ENCODE measurements around the gene CTBP2. TPM values are rescaled to one million over a fixed set of nuclear protein-coding genes. Genes with fewer than 3 reads are reported as not detected.

Gene CTBP2
- total RNA-seq, 1 donor from 2014 or later, result 90.6 TPM

DNA sequence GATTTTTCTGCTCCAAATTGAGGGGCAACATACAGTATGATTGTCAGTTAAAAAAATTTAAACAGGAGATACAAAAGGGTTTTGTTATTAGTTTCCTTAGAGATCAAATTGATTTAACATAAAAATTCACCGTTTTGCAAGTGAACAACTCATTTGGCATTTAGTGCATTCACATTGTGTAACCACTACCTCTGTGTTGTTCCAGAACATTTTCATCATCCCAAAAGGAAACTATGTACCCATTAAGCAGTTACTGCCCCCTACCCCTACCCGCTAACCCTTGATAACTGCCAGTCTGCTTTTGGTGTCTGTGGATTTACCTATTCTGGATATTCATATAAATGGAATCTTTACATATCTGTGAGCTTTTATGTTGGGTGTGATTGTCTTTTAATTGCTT, 215.4 kb downstream of the CTBP2 start:
- H3K4me3 Mint-ChIP-seq (ENCODE audit: unreplicated experiment), result no peak overlapping the region
- peak overlapping the region; percentile 42 for H3K27ac Mint-ChIP-seq (ENCODE audit: unreplicated experiment)
- TF ChIP-seq, protein P1, sequence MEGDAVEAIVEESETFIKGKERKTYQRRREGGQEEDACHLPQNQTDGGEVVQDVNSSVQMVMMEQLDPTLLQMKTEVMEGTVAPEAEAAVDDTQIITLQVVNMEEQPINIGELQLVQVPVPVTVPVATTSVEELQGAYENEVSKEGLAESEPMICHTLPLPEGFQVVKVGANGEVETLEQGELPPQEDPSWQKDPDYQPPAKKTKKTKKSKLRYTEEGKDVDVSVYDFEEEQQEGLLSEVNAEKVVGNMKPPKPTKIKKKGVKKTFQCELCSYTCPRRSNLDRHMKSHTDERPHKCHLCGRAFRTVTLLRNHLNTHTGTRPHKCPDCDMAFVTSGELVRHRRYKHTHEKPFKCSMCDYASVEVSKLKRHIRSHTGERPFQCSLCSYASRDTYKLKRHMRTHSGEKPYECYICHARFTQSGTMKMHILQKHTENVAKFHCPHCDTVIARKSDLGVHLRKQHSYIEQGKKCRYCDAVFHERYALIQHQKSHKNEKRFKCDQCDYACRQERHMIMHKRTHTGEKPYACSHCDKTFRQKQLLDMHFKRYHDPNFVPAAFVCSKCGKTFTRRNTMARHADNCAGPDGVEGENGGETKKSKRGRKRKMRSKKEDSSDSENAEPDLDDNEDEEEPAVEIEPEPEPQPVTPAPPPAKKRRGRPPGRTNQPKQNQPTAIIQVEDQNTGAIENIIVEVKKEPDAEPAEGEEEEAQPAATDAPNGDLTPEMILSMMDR (IDR thresholded peaks at IDR 0.05), result no peak
- H3K4me1 Mint-ChIP-seq (ENCODE audit: low read depth), result peaks cover 67% of the 10 kb centered on the region
- H3K9me3 Mint-ChIP-seq (ENCODE audit: low read depth), result no peaks in the 10 kb centered on the region
- H3K36me3 Mint-ChIP-seq (ENCODE audit: low read depth), result peaks cover 7% of the 10 kb centered on the region
- no peaks in the 10 kb centered on the region for H3K27me3 Mint-ChIP-seq (ENCODE audit: low read depth)
- no peak for DNase-seq (ENCODE audit: low spot score)

DNA sequence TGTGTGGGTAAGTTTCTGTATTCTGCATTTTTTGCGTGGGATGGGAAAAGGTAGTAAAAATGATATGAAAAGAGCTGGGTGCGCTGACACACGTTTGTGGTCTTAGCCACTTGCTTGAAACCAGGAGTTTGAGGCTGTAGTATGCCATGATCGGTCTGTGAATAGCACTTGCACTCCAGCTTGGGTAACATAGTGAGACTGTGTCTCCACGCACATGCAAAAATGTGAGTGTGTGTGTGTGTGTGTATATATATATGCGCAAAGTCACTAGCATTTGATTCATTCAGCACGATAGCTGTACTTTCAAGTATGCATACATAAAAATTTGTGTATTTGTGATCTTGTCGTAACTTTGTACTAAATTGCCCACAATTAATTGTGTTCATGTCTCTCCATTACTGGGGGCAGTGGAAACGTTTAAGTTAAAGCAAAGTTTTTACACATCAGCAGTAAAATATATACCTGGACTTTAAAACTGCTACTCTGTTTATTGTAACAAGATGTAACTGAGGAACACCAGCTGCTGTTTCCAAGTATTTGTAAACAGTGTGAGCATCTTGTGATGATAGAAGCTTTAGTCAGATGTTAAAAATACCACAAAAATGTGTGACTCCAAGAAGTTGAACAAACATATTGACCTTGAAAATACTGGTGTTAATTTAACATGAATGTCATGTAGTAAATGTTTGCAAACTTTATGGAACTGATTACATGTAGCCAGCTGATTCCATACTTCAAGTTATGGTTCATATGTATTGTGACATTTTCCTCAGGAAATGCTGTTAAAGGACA, 216.9 kb downstream of the CTBP2 start:
- TF ChIP-seq, protein P1 (IDR thresholded peaks at IDR 0.05), result no peak
- H3K27me3 Mint-ChIP-seq (ENCODE audit: low read depth), result no peaks in the 10 kb centered on the region
- H3K4me3 Mint-ChIP-seq (ENCODE audit: unreplicated experiment), result no peak overlapping the region
- DNase-seq (ENCODE audit: low spot score), result no peak
- H3K27ac Mint-ChIP-seq (ENCODE audit: unreplicated experiment), result peak overlapping the region; percentile 70
- H3K4me1 Mint-ChIP-seq (ENCODE audit: low read depth), result peaks cover 66% of the 10 kb centered on the region
- H3K36me3 Mint-ChIP-seq (ENCODE audit: low read depth), result peaks cover 4% of the 10 kb centered on the region
- H3K9me3 Mint-ChIP-seq (ENCODE audit: low read depth), result no peaks in the 10 kb centered on the region

DNA sequence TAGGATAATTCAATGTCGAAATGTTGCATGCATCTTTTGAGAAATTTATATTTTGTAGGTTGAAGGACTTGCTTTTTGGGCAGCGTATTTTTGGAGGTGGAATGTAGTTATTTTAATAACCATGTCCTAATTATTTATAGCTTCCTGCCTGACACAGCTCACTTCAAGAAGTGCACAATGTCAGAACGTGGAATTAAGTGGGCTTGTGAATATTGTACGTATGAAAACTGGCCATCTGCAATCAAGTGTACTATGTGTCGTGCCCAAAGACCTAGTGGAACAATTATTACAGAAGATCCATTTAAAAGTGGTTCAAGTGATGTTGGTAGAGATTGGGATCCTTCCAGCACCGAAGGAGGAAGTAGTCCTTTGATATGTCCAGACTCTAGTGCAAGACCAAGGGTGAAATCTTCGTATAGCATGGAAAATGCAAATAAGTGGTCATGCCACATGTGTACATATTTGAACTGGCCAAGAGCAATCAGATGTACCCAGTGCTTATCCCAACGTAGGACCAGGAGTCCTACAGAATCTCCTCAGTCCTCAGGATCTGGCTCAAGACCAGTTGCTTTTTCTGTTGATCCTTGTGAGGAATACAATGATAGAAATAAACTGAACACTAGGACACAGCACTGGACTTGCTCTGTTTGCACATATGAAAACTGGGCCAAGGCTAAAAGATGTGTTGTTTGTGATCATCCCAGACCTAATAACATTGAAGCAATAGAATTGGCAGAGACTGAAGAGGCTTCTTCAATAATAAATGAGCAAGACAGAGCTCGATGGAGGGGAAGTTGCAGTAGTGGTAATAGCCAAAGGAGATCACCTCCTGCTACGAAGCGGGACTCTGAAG, 217.8 kb downstream of the CTBP2 start:
- TF ChIP-seq, protein P1 (IDR thresholded peaks at IDR 0.05), result no peak
- no peak overlapping the region for H3K27ac Mint-ChIP-seq (ENCODE audit: unreplicated experiment)
- no peaks in the 10 kb centered on the region for H3K27me3 Mint-ChIP-seq (ENCODE audit: low read depth)
- H3K36me3 Mint-ChIP-seq (ENCODE audit: low read depth), result peaks cover 3% of the 10 kb centered on the region
- H3K9me3 Mint-ChIP-seq (ENCODE audit: low read depth), result no peaks in the 10 kb centered on the region
- H3K4me3 Mint-ChIP-seq (ENCODE audit: unreplicated experiment), result no peak overlapping the region
- peaks cover 61% of the 10 kb centered on the region for H3K4me1 Mint-ChIP-seq (ENCODE audit: low read depth)
- DNase-seq (ENCODE audit: low spot score), result no peak

DNA sequence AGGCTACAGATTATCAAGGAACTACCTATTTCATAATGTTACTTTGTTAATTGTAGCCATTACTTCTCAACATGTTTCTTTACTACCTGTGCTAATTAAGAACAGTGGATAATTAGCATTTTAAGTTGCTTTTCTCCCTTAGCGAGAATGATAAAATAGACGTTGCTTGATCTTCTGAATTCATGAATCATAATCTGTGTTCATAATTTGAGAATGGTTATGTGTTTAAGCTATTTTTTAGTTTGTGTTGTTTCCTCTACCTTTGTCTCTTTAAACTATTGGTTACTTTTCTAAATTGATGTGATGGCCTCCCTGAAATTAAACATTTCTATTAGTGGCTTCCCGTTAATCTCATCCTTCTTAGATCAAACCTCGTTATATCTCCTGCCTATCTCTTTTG, 218.5 kb downstream of the CTBP2 start, which contains the start of gene ZRANB1:
TSS of gene ZRANB1 (plus strand) at position 301 of the 400 bp plus-strand sequence. CDS start 371 bp downstream, outside the sequence.
- Mint-ChIP-seq H3K4me3 (ENCODE audit: unreplicated experiment) (no peak within 1 kb of the TSS), H3K27me3 (ENCODE audit: low read depth) (no peaks in the 10 kb centered on the region), H3K4me1 (ENCODE audit: low read depth) (peaks cover 54% of the 10 kb centered on the region), H3K9me3 (ENCODE audit: low read depth) (no peaks in the 10 kb centered on the region), H3K27ac (ENCODE audit: unreplicated experiment) (peak within 1 kb of the TSS; percentile 3), H3K36me3 (ENCODE audit: low read depth) (peaks cover 3% of the 10 kb centered on the region)
- TF ChIP-seq, protein P1 (IDR thresholded peaks at IDR 0.05), result no peak
- DNase-seq (ENCODE audit: low spot score), result no peak

DNA sequence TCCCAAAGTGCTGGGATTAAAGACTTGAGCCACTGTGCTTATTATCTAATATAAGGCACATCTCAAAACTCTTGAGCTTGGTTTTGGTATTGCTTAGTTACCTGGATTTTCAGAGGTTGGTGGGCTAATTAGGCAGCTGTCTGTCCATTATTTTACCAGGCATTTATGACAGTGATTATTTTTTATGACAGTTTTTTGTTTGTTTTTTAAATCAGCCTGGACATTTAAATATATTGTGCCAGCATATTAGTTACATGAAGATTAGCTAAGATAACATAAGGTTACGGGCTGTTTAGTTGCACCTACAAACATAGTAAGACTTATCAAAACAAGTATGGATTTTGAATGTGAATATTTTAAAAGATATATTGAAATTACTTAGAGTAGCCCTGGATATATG, 221.1 kb downstream of the CTBP2 start:
- H3K9me3 Mint-ChIP-seq (ENCODE audit: low read depth), result no peaks in the 10 kb centered on the region
- no peak overlapping the region for H3K4me3 Mint-ChIP-seq (ENCODE audit: unreplicated experiment)
- TF ChIP-seq, protein P1 (IDR thresholded peaks at IDR 0.05), result no peak

More for the DNA sequence above, 221.1 kb downstream of the CTBP2 start:
- H3K4me1 Mint-ChIP-seq (ENCODE audit: low read depth), result peaks cover 47% of the 10 kb centered on the region
- peaks cover 3% of the 10 kb centered on the region for H3K36me3 Mint-ChIP-seq (ENCODE audit: low read depth)
- no peak overlapping the region for H3K27ac Mint-ChIP-seq (ENCODE audit: unreplicated experiment)
- no peak for DNase-seq (ENCODE audit: low spot score)
- no peaks in the 10 kb centered on the region for H3K27me3 Mint-ChIP-seq (ENCODE audit: low read depth)
